ENCODE results near the gene CPT1A.

DNA sequence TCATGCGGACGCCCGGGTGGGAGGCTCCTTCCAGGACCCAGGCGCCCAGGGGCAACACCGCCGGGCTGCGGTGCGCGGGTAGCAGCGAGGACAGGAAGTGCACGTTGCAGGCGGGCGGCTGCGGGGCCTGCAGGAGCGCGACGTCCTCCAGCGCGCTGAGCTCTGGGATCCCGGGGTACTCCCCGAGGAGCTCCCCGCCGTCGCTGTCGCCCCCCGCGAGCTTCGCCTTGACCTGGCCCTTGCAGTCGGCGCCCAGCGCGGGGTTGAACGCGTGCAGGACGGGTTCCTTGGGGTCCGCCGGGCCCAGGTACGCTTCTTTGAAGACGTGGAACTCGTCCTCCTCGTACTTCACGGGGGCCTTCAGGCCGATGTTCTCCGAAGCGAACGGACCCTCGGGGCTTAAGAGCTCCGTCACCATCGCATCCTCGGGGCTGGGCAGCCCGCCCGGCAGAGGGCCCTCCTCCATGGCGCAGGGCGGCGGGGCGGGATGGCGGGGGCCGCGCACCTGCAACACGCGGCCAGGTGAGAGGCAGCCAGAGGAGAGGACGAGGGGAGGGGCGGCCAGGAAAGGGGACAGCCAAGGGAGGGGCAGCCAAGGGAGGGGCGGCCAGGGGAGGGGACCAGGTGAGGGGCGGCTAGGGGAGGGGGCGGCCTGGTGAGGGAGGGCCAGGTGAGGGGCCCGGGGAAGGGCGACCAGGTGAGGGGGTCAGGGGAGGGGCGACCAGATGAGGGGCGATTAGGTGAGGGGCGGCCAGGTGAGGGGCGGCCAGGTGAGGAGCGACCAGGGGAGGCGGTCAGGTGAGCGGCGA lies 91.3 kb downstream of the CPT1A start:
- TF ChIP-seq, protein P1, sequence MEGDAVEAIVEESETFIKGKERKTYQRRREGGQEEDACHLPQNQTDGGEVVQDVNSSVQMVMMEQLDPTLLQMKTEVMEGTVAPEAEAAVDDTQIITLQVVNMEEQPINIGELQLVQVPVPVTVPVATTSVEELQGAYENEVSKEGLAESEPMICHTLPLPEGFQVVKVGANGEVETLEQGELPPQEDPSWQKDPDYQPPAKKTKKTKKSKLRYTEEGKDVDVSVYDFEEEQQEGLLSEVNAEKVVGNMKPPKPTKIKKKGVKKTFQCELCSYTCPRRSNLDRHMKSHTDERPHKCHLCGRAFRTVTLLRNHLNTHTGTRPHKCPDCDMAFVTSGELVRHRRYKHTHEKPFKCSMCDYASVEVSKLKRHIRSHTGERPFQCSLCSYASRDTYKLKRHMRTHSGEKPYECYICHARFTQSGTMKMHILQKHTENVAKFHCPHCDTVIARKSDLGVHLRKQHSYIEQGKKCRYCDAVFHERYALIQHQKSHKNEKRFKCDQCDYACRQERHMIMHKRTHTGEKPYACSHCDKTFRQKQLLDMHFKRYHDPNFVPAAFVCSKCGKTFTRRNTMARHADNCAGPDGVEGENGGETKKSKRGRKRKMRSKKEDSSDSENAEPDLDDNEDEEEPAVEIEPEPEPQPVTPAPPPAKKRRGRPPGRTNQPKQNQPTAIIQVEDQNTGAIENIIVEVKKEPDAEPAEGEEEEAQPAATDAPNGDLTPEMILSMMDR (IDR thresholded peaks at IDR 0.05): no peak
- TF ChIP-seq, protein P2, sequence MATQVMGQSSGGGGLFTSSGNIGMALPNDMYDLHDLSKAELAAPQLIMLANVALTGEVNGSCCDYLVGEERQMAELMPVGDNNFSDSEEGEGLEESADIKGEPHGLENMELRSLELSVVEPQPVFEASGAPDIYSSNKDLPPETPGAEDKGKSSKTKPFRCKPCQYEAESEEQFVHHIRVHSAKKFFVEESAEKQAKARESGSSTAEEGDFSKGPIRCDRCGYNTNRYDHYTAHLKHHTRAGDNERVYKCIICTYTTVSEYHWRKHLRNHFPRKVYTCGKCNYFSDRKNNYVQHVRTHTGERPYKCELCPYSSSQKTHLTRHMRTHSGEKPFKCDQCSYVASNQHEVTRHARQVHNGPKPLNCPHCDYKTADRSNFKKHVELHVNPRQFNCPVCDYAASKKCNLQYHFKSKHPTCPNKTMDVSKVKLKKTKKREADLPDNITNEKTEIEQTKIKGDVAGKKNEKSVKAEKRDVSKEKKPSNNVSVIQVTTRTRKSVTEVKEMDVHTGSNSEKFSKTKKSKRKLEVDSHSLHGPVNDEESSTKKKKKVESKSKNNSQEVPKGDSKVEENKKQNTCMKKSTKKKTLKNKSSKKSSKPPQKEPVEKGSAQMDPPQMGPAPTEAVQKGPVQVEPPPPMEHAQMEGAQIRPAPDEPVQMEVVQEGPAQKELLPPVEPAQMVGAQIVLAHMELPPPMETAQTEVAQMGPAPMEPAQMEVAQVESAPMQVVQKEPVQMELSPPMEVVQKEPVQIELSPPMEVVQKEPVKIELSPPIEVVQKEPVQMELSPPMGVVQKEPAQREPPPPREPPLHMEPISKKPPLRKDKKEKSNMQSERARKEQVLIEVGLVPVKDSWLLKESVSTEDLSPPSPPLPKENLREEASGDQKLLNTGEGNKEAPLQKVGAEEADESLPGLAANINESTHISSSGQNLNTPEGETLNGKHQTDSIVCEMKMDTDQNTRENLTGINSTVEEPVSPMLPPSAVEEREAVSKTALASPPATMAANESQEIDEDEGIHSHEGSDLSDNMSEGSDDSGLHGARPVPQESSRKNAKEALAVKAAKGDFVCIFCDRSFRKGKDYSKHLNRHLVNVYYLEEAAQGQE (IDR thresholded peaks at IDR 0.05; ENCODE audit: insufficient read depth in 1 of 2, low read depth in 2 of 2, low read length in 1 of 2): no peak
- TF ChIP-seq SIN3A (IDR thresholded peaks at IDR 0.05; ENCODE audit: borderline replicate concordance, insufficient read depth, low read depth, low read length) (no peak), POLR2AphosphoS5 (IDR thresholded peaks at IDR 0.05; ENCODE audit: low read depth, low read length) (no peak), TCF7L2 (IDR thresholded peaks at IDR 0.05; ENCODE audit: low read depth, low read length) (no peak)
